Endothelial cell (in vitro differentiated cells): ENCODE measurements around the gene UBAP2L. TPM values are rescaled to one million over a fixed set of nuclear protein-coding genes. Genes with fewer than 3 reads are reported as not detected.
A peak's percentile ranks its signal among the peaks of the same experiment; 100 is the strongest.
"Not testable (repeated sequence)": the region's sequence is repeated elsewhere in the genome, so short reads cannot be mapped to it uniquely, and the experiment has no call there.

Experiments
- DNase-seq: peaks from one replicate; pipeline ENCODE4 v3.0.0; 2021; ENCODE audit warnings: low spot score
- H3K27ac Mint-ChIP-seq: one replicate; pipeline ENCODE4 v1.8.0; 2021; ENCODE audit warnings: mixed read lengths, inconsistent platforms; ENCODE audit not compliant: unreplicated experiment
- H3K27me3 Mint-ChIP-seq: one replicate; pipeline ENCODE4 v1.8.0; 2021; ENCODE audit warnings: mild to moderate bottlenecking, moderate library complexity, mixed read lengths, inconsistent platforms; ENCODE audit not compliant: unreplicated experiment
- H3K36me3 Mint-ChIP-seq: one replicate; pipeline ENCODE4 v1.8.0; 2021; ENCODE audit warnings: mild to moderate bottlenecking, low read depth, mixed read lengths, inconsistent platforms; ENCODE audit not compliant: unreplicated experiment
- H3K4me1 Mint-ChIP-seq: one replicate; pipeline ENCODE4 v1.8.0; 2021; ENCODE audit warnings: mild to moderate bottlenecking, mixed read lengths, inconsistent platforms; ENCODE audit not compliant: unreplicated experiment
- H3K4me3 Mint-ChIP-seq: one replicate; pipeline ENCODE4 v1.8.0; 2021; ENCODE audit warnings: mild to moderate bottlenecking, mixed read lengths, inconsistent platforms; ENCODE audit not compliant: unreplicated experiment
- H3K9me3 Mint-ChIP-seq: one replicate; pipeline ENCODE4 v1.8.0; 2021; ENCODE audit warnings: mixed read lengths, inconsistent platforms; ENCODE audit not compliant: unreplicated experiment
- CTCF ChIP-seq: fragments of 200-600 bp; sonication (generic); IDR thresholded peaks from one replicate; pipeline ENCODE4 v1.5.0; 2021; ENCODE audit warnings: antibody characterized with exemption; ENCODE audit not compliant: unreplicated experiment
- total RNA-seq: library from RNA; stranded (reverse); fragmentation: NEBNext Ultra II Directional; extraction: Animal tissue kit (Norgen Biotek cat#: 25700); gene quantifications from one replicate; pipeline ENCODE4 v1.2.1, GENCODE V29; 2021; ENCODE audit not compliant: unreplicated experiment

Gene UBAP2L
- total RNA-seq, 1 donor from 2014 or later: 243 TPM

GRCh38 chr1:154198756-154199562 is 21.8 kb upstream of the UBAP2L start:
- H3K27ac Mint-ChIP-seq: no peak overlapping the region
- TF ChIP-seq CTCF: peak; percentile 41
- peak; percentile 56 for DNase-seq

GRCh38 chr1:154199563-154199879 is 21.2 kb upstream of the UBAP2L start:
- Mint-ChIP-seq H3K4me1 (no peaks in the 10 kb centered on the region), H3K27ac (no peak overlapping the region), H3K4me3 (no peak overlapping the region), H3K27me3 (peaks cover 3% of the 10 kb centered on the region), H3K36me3 (no peaks in the 10 kb centered on the region), H3K9me3 (no peaks in the 10 kb centered on the region)
- DNase-seq: no peak
- no peak for TF ChIP-seq CTCF

More at GRCh38 chr1:154198756-154199562, 21.8 kb upstream of the UBAP2L start:
- Mint-ChIP-seq H3K4me1 (no peaks in the 10 kb centered on the region), H3K36me3 (no peaks in the 10 kb centered on the region), H3K27me3 (peaks cover 3% of the 10 kb centered on the region), H3K9me3 (no peaks in the 10 kb centered on the region), H3K4me3 (no peak overlapping the region)

GRCh38 chr1:154205778-154206177 is 15.0 kb upstream of the UBAP2L start:
- H3K9me3 Mint-ChIP-seq, DNase-seq, H3K27me3 Mint-ChIP-seq, H3K4me1 Mint-ChIP-seq: not testable (repeated sequence)
- Mint-ChIP-seq H3K27ac (peak overlapping the region; percentile 85), H3K36me3 (peaks cover 30% of the 10 kb centered on the region), H3K4me3 (peak overlapping the region; percentile 27)

- Mint-ChIP-seq H3K4me3 (peak within 1 kb of the TSS; percentile 27), H3K9me3 (no peaks in the 10 kb centered on the region), H3K27ac (peak within 1 kb of the TSS; percentile 85), H3K4me1 (no peaks in the 10 kb centered on the region), H3K36me3 (peaks cover 30% of the 10 kb centered on the region), H3K27me3 (peaks cover 5% of the 10 kb centered on the region)
- TF ChIP-seq CTCF: no peak
- no peak for DNase-seq
Observed at GRCh38 chr1:154206196-154206595, 14.6 kb upstream of the UBAP2L start, which contains the start of gene CFAP141. TSS of gene CFAP141 (minus strand) at chr1:154206333. CDS start at chr1:154206307, 26 bp downstream.

- Mint-ChIP-seq H3K27ac (peak overlapping the region; percentile 54), H3K4me3 (no peak overlapping the region), H3K9me3 (no peaks in the 10 kb centered on the region), H3K36me3 (peaks cover 33% of the 10 kb centered on the region), H3K27me3 (peaks cover 5% of the 10 kb centered on the region), H3K4me1 (no peaks in the 10 kb centered on the region)
- no peak for TF ChIP-seq CTCF
- DNase-seq: no peak
Observed at GRCh38 chr1:154207262-154207661, 13.5 kb upstream of the UBAP2L start.
